ENCODE data around the gene RBM44. TPM values are rescaled to one million over a fixed set of nuclear protein-coding genes. Genes with fewer than 3 reads are reported as not detected.

Gene RBM44
- total RNA-seq, 2 donors from 2014 or later, result 1.6 to 7.1 TPM

- Histone ChIP-seq H3K4me3 (peak overlapping the region; percentile 78), H3K27me3 (replicated peaks; ENCODE audit: insufficient read depth) (no peaks in the 10 kb centered on the region), H3K36me3 (no peaks in the 10 kb centered on the region), H3K4me1 (ENCODE audit: control insufficient read depth in 1 of 2, low read depth in 2 of 2) (peaks cover 26 to 57% of the 10 kb centered on the region in 2 donors), H3K9me3 (no peaks in the 10 kb centered on the region), H3K27ac (peak overlapping the region; percentile 92 to 95)
- DNase-seq (ENCODE audit: low spot score) (no peak), ATAC-seq (ENCODE audit: insufficient number of reproducible peaks, low FRiP score, low read depth) (no peak)
- TF ChIP-seq CTCF (IDR thresholded peaks at IDR 0.05), result no peak
These were observed 61.8 kb downstream of the RBM44 start for GRCh38 chr2:237860273-237860935.

- Histone ChIP-seq H3K36me3 (no peaks in the 10 kb centered on the region), H3K9me3 (no peaks in the 10 kb centered on the region), H3K27ac (peak overlapping the region; percentile 92 to 95), H3K27me3 (replicated peaks; ENCODE audit: insufficient read depth) (no peaks in the 10 kb centered on the region), H3K4me3 (peak overlapping the region; percentile 78), H3K4me1 (ENCODE audit: control insufficient read depth in 1 of 2, low read depth in 2 of 2) (peaks cover 40 to 73% of the 10 kb centered on the region in 2 donors)
- no peak for DNase-seq (ENCODE audit: low spot score)
- no peak for TF ChIP-seq CTCF (IDR thresholded peaks at IDR 0.05)
- ATAC-seq (ENCODE audit: insufficient number of reproducible peaks, low FRiP score, low read depth), result no peak
These were observed 63.4 kb downstream of the RBM44 start for GRCh38 chr2:237861875-237862527.

- TF ChIP-seq CTCF (IDR thresholded peaks at IDR 0.05), result no peak
- H3K27ac ChIP-seq, result peak overlapping the region; percentile 92 to 95
- DNase-seq (ENCODE audit: low spot score) (no peak), ATAC-seq (ENCODE audit: insufficient number of reproducible peaks, low FRiP score, low read depth) (no peak)
- H3K27me3 ChIP-seq (replicated peaks; ENCODE audit: insufficient read depth), result no peaks in the 10 kb centered on the region
- H3K9me3 ChIP-seq, result no peaks in the 10 kb centered on the region
- H3K4me3 ChIP-seq, result peak overlapping the region; percentile 78
- no peaks in the 10 kb centered on the region for H3K36me3 ChIP-seq
- peaks cover 40 to 78% of the 10 kb centered on the region in 2 donors for H3K4me1 ChIP-seq (ENCODE audit: control insufficient read depth in 1 of 2, low read depth in 2 of 2)
These were observed 63.9 kb downstream of the RBM44 start for GRCh38 chr2:237862528-237862895.

- Histone ChIP-seq H3K27me3 (replicated peaks; ENCODE audit: insufficient read depth) (no peaks in the 10 kb centered on the region), H3K27ac (peak overlapping the region; percentile 92 to 95), H3K9me3 (no peaks in the 10 kb centered on the region), H3K36me3 (no peaks in the 10 kb centered on the region), H3K4me3 (peak overlapping the region; percentile 78), H3K4me1 (ENCODE audit: control insufficient read depth in 1 of 2, low read depth in 2 of 2) (peaks cover 41 to 78% of the 10 kb centered on the region in 2 donors)
- ATAC-seq (ENCODE audit: insufficient number of reproducible peaks, low FRiP score, low read depth) (no peak), DNase-seq (ENCODE audit: low spot score) (no peak)
- TF ChIP-seq CTCF (IDR thresholded peaks at IDR 0.05), result no peak
These were observed 64.5 kb downstream of the RBM44 start for GRCh38 chr2:237863102-237863511.

GRCh38 chr2:237863689-237864443 lies 65.3 kb downstream of the RBM44 start:
- H3K27me3 ChIP-seq (replicated peaks; ENCODE audit: insufficient read depth), result no peaks in the 10 kb centered on the region
- TF ChIP-seq CTCF (IDR thresholded peaks at IDR 0.05), result no peak
- H3K4me3 ChIP-seq, result peak overlapping the region; percentile 78
- H3K4me1 ChIP-seq (ENCODE audit: control insufficient read depth in 1 of 2, low read depth in 2 of 2), result peaks cover 41 to 78% of the 10 kb centered on the region in 2 donors
- DNase-seq (ENCODE audit: low spot score) (no peak), ATAC-seq (ENCODE audit: insufficient number of reproducible peaks, low FRiP score, low read depth) (no peak)
- peak overlapping the region; percentile 92 to 95 for H3K27ac ChIP-seq
- H3K36me3 ChIP-seq, result no peaks in the 10 kb centered on the region
- no peaks in the 10 kb centered on the region for H3K9me3 ChIP-seq

All from thoracic aorta (tissue), 2 donors.